ENCODE results near the gene RUFY1.
"Not testable (repeated sequence)": the region's sequence is repeated elsewhere in the genome, so short reads cannot be mapped to it uniquely, and the experiment has no call there.

RUFY1 gene

DNA sequence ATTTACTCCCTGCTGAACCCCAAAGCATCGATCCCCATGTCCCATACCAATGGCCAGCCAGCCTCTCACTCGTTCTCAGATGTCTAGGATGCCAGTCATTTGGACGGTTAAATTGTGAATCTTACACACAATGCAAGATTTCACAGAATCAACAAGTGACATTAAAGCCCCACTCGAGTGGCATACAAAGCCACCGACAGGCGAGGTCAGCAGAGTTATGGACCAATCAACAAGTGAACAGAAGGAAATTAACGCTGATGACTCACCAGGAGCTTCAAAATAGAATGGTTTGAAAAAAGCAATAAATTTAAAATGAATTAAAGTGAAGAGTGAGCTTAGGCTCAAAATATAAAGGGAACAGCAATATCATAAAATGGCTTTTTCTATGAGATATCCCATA is 8.2 kb upstream of the RUFY1 start:
- DNase-seq, result no peak

DNA sequence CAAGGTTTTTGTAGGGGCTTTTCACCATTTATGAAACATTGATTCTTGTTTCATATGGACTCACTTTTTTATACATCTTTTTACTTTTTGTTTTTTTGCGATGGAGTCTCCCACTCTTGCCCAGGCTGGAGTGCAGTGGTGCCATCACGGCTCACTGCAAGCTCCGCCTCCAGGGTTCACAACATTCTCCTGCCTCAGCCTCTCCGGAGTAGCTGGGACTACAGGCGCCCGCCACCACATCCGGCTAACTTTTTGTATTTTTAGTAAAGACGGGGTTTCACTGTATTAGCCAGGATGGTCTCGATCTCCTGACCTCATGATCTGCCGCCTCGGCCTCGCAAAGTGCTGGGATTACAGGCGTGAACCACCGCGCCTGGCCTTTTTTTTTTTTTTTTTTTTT is 7.1 kb upstream of the RUFY1 start:
- not testable (repeated sequence) for DNase-seq

DNA sequence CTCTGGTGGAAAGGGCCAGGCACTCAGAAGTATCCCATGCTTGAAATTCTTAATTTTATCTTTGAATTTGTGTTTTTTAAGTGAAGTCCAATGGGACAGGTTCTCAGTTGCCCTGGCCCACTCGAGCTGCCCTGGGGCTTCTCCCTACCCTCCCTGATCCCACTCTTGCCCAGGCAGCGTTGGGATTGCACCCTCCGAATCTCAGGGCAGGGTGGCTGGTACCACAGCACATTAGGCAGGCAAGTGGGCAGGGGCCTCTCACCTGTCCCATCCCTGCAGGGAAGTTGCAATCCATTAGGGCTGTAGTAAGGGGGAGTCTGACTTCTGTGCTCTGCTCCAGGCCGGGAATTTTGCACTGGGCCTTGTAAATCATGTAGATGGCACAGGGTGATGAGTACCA is 2.7 kb downstream of the RUFY1 start:
- no peak for DNase-seq

- DNase-seq, result no peak
Observed at GRCh38 chr5:179553875-179554274, 3.5 kb downstream of the RUFY1 start.

GRCh38 chr5:179554981-179555380 is 4.6 kb downstream of the RUFY1 start:
- DNase-seq, result no peak

DNA sequence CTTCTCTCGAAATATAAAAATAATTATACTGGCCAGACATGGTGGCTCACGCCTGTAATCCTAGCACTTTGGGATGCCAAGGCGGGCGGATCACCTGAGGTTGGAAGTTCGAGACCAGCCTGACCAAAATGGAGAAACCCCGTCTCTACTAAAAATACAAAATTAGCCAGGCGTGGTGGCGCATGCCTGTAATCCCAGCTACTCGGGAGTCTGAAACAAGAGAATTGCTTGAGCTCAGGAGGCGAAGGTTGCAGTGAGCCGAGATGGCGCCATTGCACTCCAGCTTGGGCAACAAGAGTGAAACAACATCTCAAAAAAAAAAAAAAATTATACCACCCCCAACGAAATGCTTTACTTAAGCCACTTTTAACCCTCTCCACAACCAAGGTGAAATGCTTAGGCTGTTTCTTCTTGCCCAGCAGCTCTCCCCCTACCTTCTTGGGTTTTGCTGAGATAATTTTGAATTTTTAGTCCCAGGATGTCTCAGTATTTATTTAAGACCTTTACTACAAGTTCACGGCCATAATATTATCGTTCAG is 8.0 kb downstream of the RUFY1 start:
- DNase-seq, result not testable (repeated sequence)

DNA sequence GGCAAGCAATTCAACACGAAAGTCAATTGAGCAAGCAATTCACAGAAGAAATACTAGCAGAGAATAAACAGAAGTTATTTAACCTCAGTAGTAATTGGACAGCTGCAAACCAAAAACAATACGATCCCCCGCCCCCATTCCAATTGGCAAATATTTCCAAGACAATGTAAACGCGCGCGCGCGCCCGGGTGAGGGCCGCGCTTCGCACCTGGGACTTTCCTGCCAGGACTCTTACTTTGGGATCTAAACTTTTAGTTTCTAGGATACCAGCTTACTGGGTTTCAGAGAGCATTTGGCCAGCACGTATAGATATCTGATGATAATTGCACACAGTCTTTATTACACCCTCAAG is 8.6 kb downstream of the RUFY1 start:
- DNase-seq, result peak; percentile 61

DNA sequence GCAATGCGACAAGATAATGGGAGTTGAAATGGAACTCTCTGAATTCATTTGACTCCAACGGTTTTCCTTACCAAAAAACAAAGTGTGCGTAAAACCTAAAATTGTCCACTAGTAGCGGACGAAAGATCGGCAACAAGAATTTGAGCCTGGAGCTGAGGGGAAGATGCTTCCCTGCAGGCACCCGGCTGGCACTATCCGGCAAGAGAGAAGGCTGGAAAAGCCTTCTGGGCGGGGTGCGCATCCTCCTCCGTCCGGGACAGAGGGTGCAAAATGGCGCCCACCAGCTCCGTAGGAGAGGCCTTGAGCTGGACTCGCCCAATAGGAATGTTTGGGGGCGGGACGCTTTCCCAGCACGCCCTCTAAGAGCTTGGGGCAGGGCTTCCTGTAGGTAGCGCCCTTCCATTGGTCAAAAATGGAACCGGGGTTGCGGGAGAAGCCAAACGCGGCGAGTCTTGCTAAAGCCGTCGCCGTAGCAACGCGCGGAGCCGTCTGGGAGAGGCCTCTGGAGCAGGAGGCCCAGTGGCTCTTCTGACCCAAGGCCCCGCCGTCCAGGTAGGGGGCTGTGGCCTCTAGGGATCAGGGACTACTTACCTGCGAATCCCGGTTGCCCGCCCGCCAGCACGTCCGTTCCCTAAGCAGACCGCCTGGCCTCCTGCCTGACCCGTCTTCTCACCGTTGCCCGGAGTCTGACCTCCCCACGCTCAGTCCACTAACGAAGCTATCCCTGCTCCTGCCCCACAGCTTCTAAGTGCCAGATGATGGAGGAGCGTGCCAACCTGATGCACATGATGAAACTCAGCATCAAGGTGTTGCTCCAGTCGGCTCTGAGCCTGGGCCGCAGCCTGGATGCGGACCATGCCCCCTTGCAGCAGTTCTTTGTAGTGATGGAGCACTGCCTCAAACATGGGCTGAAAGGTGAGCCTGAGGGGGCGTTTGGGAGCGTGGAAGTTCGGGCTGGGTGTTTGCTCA is 9.2 kb downstream of the RUFY1 start:
- peak; percentile 96 for DNase-seq

GRCh38 chr5:179564526-179564925 is 14.2 kb downstream of the RUFY1 start:
- no peak for DNase-seq

DNA sequence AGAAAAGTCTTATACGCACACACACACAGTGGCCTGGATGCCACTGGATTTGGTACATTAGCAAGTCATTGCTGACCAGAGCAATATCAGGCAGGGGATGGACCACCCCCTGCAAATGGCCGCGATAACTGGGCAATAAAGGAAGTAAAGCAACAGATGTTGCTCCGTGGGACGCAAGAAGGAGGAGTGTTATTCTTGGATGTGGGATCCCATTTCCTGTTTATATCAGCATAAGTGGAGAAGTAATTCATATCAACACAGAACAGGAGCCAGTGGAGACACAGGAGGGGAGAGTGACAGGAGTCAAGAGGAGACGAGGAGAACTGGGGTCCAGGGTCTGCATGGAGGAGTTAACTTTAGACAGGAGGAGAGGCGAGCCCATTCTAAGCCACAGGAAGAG is 18.4 kb downstream of the RUFY1 start:
- no peak for DNase-seq

- no peak for DNase-seq
Observed at GRCh38 chr5:179572386-179572785, 22.0 kb downstream of the RUFY1 start.

- DNase-seq, result no peak
Observed at GRCh38 chr5:179577286-179577960, 27.1 kb downstream of the RUFY1 start.

GRCh38 chr5:179585941-179586401 is 35.6 kb downstream of the RUFY1 start:
- DNase-seq, result no peak

DNA sequence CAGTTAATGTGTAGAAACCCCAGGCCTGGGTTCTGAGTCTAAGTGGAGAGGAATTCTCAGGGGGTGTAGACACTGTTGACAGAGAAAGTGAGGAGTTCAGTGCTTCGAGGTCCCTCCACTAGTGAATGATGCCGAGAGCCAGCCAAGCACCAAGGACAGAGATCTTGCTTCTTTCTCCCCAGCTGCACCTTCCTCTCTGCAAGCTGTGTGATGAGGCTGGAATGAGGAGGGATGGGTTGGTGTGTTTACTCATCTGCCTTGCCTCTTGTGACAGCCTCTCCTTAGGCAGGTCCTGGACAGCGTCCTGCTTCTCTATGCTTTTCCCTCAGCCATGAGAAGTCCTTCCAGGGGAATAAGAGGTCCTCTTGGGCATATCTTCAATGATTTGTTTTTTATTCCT is 37.8 kb downstream of the RUFY1 start:
- DNase-seq, result no peak

DNA sequence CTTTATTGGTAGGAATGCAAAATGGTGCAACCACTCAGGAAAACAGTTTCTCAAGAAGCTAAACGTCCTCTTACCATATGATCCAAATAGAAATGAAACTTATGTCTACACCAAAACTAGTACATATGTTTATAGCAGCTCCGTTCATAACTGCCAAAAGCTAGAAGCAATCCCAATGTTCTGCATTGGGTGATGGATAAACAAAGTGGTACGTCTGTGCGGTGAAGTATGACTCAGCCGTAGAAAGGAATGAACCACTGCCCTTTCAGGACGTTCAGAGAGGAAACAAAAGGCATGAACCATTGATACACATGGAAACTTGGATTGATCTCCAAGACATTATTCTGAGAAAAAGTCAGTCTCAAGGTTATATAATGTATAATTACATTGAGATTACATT is 45.6 kb downstream of the RUFY1 start:
- DNase-seq, result no peak

- DNase-seq, result no peak
Observed at GRCh38 chr5:179596421-179596820, 46.1 kb downstream of the RUFY1 start.

GRCh38 chr5:179599100-179599499 is 48.7 kb downstream of the RUFY1 start:
- DNase-seq, result no peak

DNA sequence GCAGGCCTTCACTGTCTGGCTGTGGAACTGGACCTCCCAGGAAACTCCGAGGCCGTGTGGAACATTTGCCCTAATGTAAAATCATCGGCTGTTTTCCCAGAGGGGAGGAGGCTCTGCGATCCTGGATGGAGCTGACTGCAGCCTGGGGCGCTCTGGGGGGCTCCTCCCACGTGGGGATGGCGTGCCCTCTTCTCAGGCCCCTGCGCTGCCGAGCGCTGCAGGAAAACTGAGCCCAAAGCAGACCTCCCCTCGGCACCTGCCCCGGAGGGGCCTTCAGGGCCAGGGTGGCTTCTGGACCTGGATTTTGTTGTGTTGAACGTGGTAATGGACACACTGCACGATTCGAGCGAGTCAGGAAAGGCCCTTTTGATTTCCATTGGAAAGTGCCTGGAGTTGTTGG is 49.2 kb downstream of the RUFY1 start:
- no peak for DNase-seq

DNA sequence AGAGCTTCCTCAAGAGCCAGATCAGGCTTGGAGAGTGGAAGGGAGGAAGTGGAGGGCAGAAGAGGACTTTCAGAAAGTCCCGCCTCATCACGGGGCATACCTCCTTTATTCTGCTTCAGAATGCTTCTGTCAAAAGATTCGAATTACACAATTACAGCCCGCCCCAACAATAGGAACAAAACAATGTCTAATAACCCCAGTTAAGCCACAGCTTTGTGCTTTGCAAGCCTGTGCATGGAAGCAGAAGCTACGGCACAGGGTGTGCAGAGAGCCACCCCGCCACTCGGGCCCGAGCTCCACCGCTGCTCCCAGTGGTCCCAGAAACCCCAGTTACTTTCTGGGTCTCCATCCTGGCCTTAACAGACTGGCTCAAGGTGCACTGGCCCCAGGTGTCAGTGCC is 49.6 kb downstream of the RUFY1 start:
- no peak for DNase-seq

DNA sequence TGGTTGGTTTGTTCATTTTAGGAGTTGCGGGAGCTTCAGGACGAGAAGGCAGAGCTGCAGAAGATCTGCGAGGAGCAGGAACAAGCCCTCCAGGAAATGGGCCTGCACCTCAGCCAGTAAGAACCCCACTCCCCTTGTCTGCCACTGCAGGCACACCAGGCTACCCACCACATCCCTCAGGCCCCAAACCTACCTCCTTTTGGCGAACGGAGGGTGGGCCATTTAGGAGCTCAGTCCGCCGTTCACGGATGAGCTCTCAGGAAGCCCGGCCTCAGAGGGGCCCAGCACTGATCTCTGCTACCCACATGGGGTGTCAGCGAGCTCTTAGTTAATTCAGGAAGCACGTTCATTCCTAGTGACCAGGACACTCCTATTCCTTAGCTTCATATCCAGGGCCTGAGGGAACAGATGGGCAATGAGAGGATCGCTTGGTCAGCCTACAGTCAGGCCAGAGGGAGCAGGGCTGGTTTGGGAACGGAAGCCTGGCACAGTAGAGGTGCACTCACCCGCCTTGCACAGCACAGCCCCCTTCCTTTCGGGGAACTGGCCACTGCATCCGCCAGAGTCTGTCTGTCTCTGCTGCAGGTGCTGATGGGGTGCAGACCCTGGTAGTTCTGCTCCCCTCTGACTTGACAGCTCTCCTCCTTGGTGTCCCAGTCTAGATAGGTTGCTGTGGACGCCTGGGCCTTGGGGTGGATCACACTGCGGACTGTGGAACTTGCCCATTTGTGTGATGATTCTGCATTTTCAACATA is 51.7 kb downstream of the RUFY1 start:
- no peak for DNase-seq

DNA sequence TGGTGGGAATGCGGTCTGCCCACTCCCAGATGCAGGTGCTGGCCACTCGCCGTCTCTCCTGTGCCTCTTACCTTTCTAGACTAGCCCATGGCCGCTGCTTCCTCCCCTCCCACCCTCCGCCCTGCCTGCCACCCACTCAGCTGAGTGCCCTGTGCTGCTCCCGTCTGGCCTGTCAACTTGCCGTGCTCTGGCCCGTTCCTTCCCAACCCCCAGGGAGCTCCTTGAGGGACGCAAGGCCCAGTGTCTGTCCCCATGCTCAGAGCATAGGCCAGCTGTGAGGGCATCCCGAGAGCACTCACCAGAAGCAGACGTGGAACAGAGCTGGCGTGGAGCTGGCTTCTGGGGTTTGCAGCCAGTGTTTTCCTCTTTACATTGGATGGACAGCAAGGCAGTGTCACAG is 53.0 kb downstream of the RUFY1 start:
- no peak for DNase-seq

DNA sequence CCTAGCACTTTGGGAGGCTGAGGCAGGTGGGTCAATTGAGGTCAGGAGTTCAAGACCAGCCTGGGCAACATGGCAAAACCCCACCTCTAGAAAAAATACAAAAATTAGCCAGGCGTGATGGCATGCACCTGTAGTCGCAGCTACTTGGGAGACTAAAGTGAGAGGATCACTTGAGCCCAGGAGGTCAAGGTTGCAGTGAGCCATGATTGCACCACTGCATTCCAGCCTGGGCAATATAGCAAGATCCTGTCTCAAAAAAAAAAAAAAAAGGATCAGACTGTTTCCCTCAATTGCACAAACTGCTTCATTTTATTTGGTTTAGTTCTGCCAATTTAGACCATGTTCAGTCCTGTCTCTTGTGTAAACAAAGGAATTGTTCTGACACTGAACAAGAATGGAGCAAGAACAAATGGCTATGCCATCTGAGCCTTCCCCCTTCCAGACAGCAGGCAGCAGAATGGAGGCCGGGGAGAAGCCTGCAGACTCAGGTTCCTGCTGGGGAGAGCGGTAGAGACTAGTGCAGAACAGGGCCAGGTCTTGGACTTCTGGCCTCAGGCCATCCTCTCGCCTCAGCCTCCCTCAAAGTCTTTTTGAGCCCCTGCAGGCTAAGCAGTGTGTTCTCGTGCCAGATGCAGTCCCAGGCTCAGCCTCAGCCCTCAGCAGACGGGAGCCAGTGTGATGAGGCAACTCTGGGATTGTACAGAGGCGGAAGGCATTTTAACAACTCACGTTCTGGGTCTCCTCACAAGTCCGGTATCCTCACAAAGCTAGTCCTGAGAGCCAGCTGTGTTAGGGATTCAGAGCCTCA is 54.9 kb downstream of the RUFY1 start:
- DNase-seq, result no peak

Measured in right forelimb (tissue), 1 donor.